Measurements from ENCODE around the gene VPS37B. TPM values are rescaled to one million over a fixed set of nuclear protein-coding genes. Genes with fewer than 3 reads are reported as not detected.

Gene VPS37B
- total and polyA plus RNA-seq, 2 donors = 8.9 to 28.2 TPM

DNA sequence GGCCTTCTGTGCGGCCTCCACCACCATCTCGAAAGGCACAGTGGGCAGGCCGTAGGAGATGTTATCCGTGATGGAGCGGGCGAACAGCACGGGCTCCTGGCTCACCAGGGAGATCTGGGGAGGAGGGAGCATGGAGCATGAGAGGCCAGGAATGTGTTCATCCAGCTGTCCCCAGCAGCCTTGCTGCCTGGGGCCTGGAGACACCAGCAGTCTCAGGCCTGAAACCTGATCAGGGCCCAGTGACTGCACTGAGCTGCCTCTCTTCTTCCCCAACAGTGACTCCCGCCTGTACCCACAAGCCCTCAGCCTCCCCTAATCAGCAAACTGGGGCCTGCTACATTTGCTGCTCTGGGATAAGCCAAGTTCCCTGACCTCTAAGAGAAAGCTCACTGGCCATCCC is 39.4 kb upstream of the VPS37B start:
- Histone ChIP-seq H3K4me3 (ENCODE audit: low read length in 2 of 2) (no peak overlapping the region), H3K27ac (ENCODE audit: low read depth in 1 of 2, low read length in 1 of 2) (no peak overlapping the region), H3K36me3 (ENCODE audit: control insufficient read depth in 2 of 2, insufficient read depth in 2 of 2, low read length in 1 of 2) (no peaks in the 10 kb centered on the region), H3K4me1 (ENCODE audit: control insufficient read depth in 2 of 2, insufficient read depth in 2 of 2, low read length in 2 of 2) (no peaks in the 10 kb centered on the region), H3K9me3 (ENCODE audit: control insufficient read depth in 2 of 2, insufficient read depth in 1 of 2, low read length in 1 of 2) (peaks cover 0 to 5% of the 10 kb centered on the region in 2 donors), H3K27me3 (ENCODE audit: control insufficient read depth in 2 of 2, insufficient read depth in 1 of 2, low read length in 1 of 2) (no peaks in the 10 kb centered on the region)
- WGBS = 98% methylated on average over 8 of the region's 8 CpGs
- DNase-seq (ENCODE audit: low read depth in 6 of 9, low spot score in 9 of 9) = no peak

- H3K27me3 ChIP-seq (ENCODE audit: control insufficient read depth in 2 of 2, insufficient read depth in 1 of 2, low read length in 1 of 2) = no peaks in the 10 kb centered on the region
- no peak overlapping the region for H3K4me3 ChIP-seq (ENCODE audit: low read length in 2 of 2)
- peaks cover 0 to 5% of the 10 kb centered on the region in 2 donors for H3K9me3 ChIP-seq (ENCODE audit: control insufficient read depth in 2 of 2, insufficient read depth in 1 of 2, low read length in 1 of 2)
- no peak overlapping the region for H3K27ac ChIP-seq (ENCODE audit: low read depth in 1 of 2, low read length in 1 of 2)
- no peak for DNase-seq (ENCODE audit: low read depth in 6 of 9, low spot score in 9 of 9)
- no peaks in the 10 kb centered on the region for H3K4me1 ChIP-seq (ENCODE audit: control insufficient read depth in 2 of 2, insufficient read depth in 2 of 2, low read length in 2 of 2)
- WGBS = 90% methylated on average over 3 of the region's 3 CpGs
- H3K36me3 ChIP-seq (ENCODE audit: control insufficient read depth in 2 of 2, insufficient read depth in 2 of 2, low read length in 1 of 2) = no peaks in the 10 kb centered on the region
Observed at GRCh38 chr12:122934722-122935121, 38.8 kb upstream of the VPS37B start.

DNA sequence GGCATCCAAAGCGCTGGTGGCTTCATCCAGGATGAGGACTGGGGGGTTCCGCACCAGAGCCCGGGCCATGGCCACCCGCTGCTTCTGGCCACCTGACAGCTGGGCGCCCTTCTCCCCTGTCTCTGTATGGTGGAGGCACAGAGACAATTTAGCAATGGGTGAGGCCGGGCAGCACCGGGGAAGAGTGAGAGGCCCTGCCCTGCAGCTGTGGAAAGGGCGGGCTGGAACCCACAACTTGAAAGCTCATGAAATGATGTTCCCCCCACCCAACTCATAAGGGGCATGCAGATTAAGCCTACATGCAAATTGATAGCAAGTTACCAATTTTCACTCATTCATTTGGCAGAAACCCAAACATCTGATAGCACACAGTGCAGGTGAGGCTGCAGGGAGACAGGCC is 36.3 kb upstream of the VPS37B start:
- 98% methylated on average over 8 of the region's 8 CpGs for WGBS
- no peak overlapping the region for H3K27ac ChIP-seq (ENCODE audit: low read depth in 1 of 2, low read length in 1 of 2)
- H3K4me3 ChIP-seq (ENCODE audit: low read length in 2 of 2) = no peak overlapping the region
- H3K36me3 ChIP-seq (ENCODE audit: control insufficient read depth in 2 of 2, insufficient read depth in 2 of 2, low read length in 1 of 2) = no peaks in the 10 kb centered on the region
- peaks cover 0 to 8% of the 10 kb centered on the region in 2 donors for H3K4me1 ChIP-seq (ENCODE audit: control insufficient read depth in 2 of 2, insufficient read depth in 2 of 2, low read length in 2 of 2)
- H3K27me3 ChIP-seq (ENCODE audit: control insufficient read depth in 2 of 2, insufficient read depth in 1 of 2, low read length in 1 of 2) = no peaks in the 10 kb centered on the region
- peaks cover 0 to 5% of the 10 kb centered on the region in 2 donors for H3K9me3 ChIP-seq (ENCODE audit: control insufficient read depth in 2 of 2, insufficient read depth in 1 of 2, low read length in 1 of 2)
- DNase-seq (ENCODE audit: low read depth in 6 of 9, low spot score in 9 of 9) = no peak

GRCh38 chr12:122929812-122930211 is 33.9 kb upstream of the VPS37B start:
- Histone ChIP-seq H3K27me3 (ENCODE audit: control insufficient read depth in 2 of 2, insufficient read depth in 1 of 2, low read length in 1 of 2) (no peaks in the 10 kb centered on the region), H3K4me1 (ENCODE audit: control insufficient read depth in 2 of 2, insufficient read depth in 2 of 2, low read length in 2 of 2) (peaks cover 0 to 8% of the 10 kb centered on the region in 2 donors), H3K36me3 (ENCODE audit: control insufficient read depth in 2 of 2, insufficient read depth in 2 of 2, low read length in 1 of 2) (no peaks in the 10 kb centered on the region), H3K4me3 (ENCODE audit: low read length in 2 of 2) (no peak overlapping the region), H3K27ac (ENCODE audit: low read depth in 1 of 2, low read length in 1 of 2) (no peak overlapping the region), H3K9me3 (ENCODE audit: control insufficient read depth in 2 of 2, insufficient read depth in 1 of 2, low read length in 1 of 2) (peaks cover 0 to 2% of the 10 kb centered on the region in 2 donors)
- WGBS = 98% methylated on average over 23 of the region's 23 CpGs
- DNase-seq (ENCODE audit: low read depth in 6 of 9, low spot score in 9 of 9) = no peak

GRCh38 chr12:122929148-122929538 is 33.2 kb upstream of the VPS37B start:
- no peaks in the 10 kb centered on the region for H3K9me3 ChIP-seq (ENCODE audit: control insufficient read depth in 2 of 2, insufficient read depth in 1 of 2, low read length in 1 of 2)
- H3K36me3 ChIP-seq (ENCODE audit: control insufficient read depth in 2 of 2, insufficient read depth in 2 of 2, low read length in 1 of 2) = no peaks in the 10 kb centered on the region
- 97% methylated on average over 14 of the region's 14 CpGs for whole genome bisulfite sequencing
- no peak for DNase-seq (ENCODE audit: low read depth in 6 of 9, low spot score in 9 of 9)
- no peak overlapping the region for H3K27ac ChIP-seq (ENCODE audit: low read depth in 1 of 2, low read length in 1 of 2)
- peaks cover 0 to 8% of the 10 kb centered on the region in 2 donors for H3K4me1 ChIP-seq (ENCODE audit: control insufficient read depth in 2 of 2, insufficient read depth in 2 of 2, low read length in 2 of 2)
- no peak overlapping the region for H3K4me3 ChIP-seq (ENCODE audit: low read length in 2 of 2)
- H3K27me3 ChIP-seq (ENCODE audit: control insufficient read depth in 2 of 2, insufficient read depth in 1 of 2, low read length in 1 of 2) = no peaks in the 10 kb centered on the region

- H3K36me3 ChIP-seq (ENCODE audit: control insufficient read depth in 2 of 2, insufficient read depth in 2 of 2, low read length in 1 of 2) = no peaks in the 10 kb centered on the region
- H3K27ac ChIP-seq (ENCODE audit: low read depth in 1 of 2, low read length in 1 of 2) = no peak overlapping the region
- no peaks in the 10 kb centered on the region for H3K27me3 ChIP-seq (ENCODE audit: control insufficient read depth in 2 of 2, insufficient read depth in 1 of 2, low read length in 1 of 2)
- no peaks in the 10 kb centered on the region for H3K9me3 ChIP-seq (ENCODE audit: control insufficient read depth in 2 of 2, insufficient read depth in 1 of 2, low read length in 1 of 2)
- H3K4me3 ChIP-seq (ENCODE audit: low read length in 2 of 2) = no peak overlapping the region
- no peak for DNase-seq (ENCODE audit: low read depth in 6 of 9, low spot score in 9 of 9)
- peaks cover 0 to 8% of the 10 kb centered on the region in 2 donors for H3K4me1 ChIP-seq (ENCODE audit: control insufficient read depth in 2 of 2, insufficient read depth in 2 of 2, low read length in 2 of 2)
- WGBS = 96% methylated on average over 12 of the region's 12 CpGs
Observed at GRCh38 chr12:122928404-122929147, 32.7 kb upstream of the VPS37B start.

GRCh38 chr12:122927756-122928403 is 32.0 kb upstream of the VPS37B start:
- DNase-seq (ENCODE audit: low read depth in 6 of 9, low spot score in 9 of 9) = no peak
- Histone ChIP-seq H3K4me1 (ENCODE audit: control insufficient read depth in 2 of 2, insufficient read depth in 2 of 2, low read length in 2 of 2) (peaks cover 0 to 8% of the 10 kb centered on the region in 2 donors), H3K9me3 (ENCODE audit: control insufficient read depth in 2 of 2, insufficient read depth in 1 of 2, low read length in 1 of 2) (no peaks in the 10 kb centered on the region), H3K36me3 (ENCODE audit: control insufficient read depth in 2 of 2, insufficient read depth in 2 of 2, low read length in 1 of 2) (no peaks in the 10 kb centered on the region), H3K27ac (ENCODE audit: low read depth in 1 of 2, low read length in 1 of 2) (no peak overlapping the region), H3K4me3 (ENCODE audit: low read length in 2 of 2) (no peak overlapping the region), H3K27me3 (ENCODE audit: control insufficient read depth in 2 of 2, insufficient read depth in 1 of 2, low read length in 1 of 2) (no peaks in the 10 kb centered on the region)
- WGBS = 64% methylated on average over 11 of the region's 11 CpGs

DNA sequence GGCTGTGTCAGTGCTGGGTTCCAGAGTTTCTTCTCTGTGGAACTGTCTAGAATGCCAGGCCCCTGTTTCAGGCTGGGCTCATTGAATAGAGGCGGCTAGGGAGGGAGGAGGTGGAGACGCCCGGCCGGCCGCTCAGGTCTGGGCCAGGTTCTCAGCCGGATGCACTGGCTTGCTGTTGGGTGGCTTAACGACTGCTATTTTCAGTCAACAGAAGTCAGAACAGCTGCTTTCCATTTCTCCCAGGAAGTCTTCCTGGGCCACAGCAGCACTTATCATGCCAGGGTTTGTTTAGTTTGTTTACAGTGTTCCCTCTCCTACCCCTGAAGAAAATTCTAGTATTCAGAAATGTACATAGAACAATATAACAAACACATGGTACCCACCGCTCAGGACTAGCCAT is 26.0 kb upstream of the VPS37B start:
- DNase-seq (ENCODE audit: low read depth in 6 of 9, low spot score in 9 of 9) = no peak
- 97% methylated on average over 8 of the region's 8 CpGs for WGBS
- Histone ChIP-seq H3K9me3 (ENCODE audit: control insufficient read depth in 2 of 2, insufficient read depth in 1 of 2, low read length in 1 of 2) (no peaks in the 10 kb centered on the region), H3K36me3 (ENCODE audit: control insufficient read depth in 2 of 2, insufficient read depth in 2 of 2, low read length in 1 of 2) (no peaks in the 10 kb centered on the region), H3K4me3 (ENCODE audit: low read length in 2 of 2) (no peak overlapping the region), H3K4me1 (ENCODE audit: control insufficient read depth in 2 of 2, insufficient read depth in 2 of 2, low read length in 2 of 2) (peaks cover 0 to 6% of the 10 kb centered on the region in 2 donors), H3K27me3 (ENCODE audit: control insufficient read depth in 2 of 2, insufficient read depth in 1 of 2, low read length in 1 of 2) (no peaks in the 10 kb centered on the region), H3K27ac (ENCODE audit: low read depth in 1 of 2, low read length in 1 of 2) (no peak overlapping the region)

DNA sequence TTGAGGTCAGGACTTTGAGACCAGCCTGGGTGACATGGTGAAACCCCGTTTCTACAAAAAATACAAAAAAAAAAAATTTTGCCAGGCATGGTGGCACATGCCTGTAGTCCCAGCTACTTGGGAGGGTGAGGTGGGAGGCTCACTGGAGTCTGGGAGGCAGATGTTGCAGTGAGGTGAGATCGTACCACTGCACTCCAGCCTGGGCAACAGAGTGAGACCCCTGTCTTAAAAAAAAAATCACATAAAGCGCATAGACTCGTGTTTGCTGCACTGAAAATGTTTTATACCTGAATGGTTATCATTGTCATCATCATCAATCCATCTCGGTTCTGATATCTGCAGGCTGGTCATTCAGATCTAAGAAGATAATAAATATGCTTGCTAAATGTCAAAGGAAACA is 24.8 kb upstream of the VPS37B start:
- WGBS = 98% methylated on average over 5 of the region's 5 CpGs
- H3K36me3 ChIP-seq (ENCODE audit: control insufficient read depth in 2 of 2, insufficient read depth in 2 of 2, low read length in 1 of 2) = no peaks in the 10 kb centered on the region
- H3K4me3 ChIP-seq (ENCODE audit: low read length in 2 of 2) = no peak overlapping the region
- DNase-seq (ENCODE audit: low read depth in 6 of 9, low spot score in 9 of 9) = no peak
- H3K4me1 ChIP-seq (ENCODE audit: control insufficient read depth in 2 of 2, insufficient read depth in 2 of 2, low read length in 2 of 2) = peaks cover 0 to 6% of the 10 kb centered on the region in 2 donors
- no peaks in the 10 kb centered on the region for H3K27me3 ChIP-seq (ENCODE audit: control insufficient read depth in 2 of 2, insufficient read depth in 1 of 2, low read length in 1 of 2)
- H3K9me3 ChIP-seq (ENCODE audit: control insufficient read depth in 2 of 2, insufficient read depth in 1 of 2, low read length in 1 of 2) = no peaks in the 10 kb centered on the region
- no peak overlapping the region for H3K27ac ChIP-seq (ENCODE audit: low read depth in 1 of 2, low read length in 1 of 2)

All from thymus (tissue), 11 donors.